GM10248 (cell line): ENCODE results near the gene FBXO46.

ENCODE experiments used
- CTCF ChIA-PET: fragments of 300-600 bp; sonication (Branson Sonifier 250); formaldehyde crosslinking; extraction: SDS; loops from one replicate; lab custom pipeline; 2021; ENCODE audit warnings: antibody characterized with exemption; lab: Yijun Ruan, JAX
- POLR2A ChIA-PET: fragments of 350-650 bp; sonication (Branson Sonifier 250); formaldehyde crosslinking; extraction: SDS; loops from one replicate; lab custom pipeline; 2020; ENCODE audit warnings: antibody characterized with exemption; lab: Yijun Ruan, JAX
- DNase-seq: peaks from one replicate; pipeline ENCODE4 v3.0.0; 2012; ENCODE audit errors: extremely low spot score
- CTCF ChIP-seq: IDR thresholded peaks from 2 replicates; pipeline ENCODE4 v1.5.1; 2012; ENCODE audit warnings: mild to moderate bottlenecking, low read depth; ENCODE audit errors: extremely low read depth, missing control alignments, control extremely low read depth

FBXO46 gene

GRCh38 chr19:45717131-45717982 lies 13.3 kb downstream of the FBXO46 start:
- DNase-seq, result peak; percentile 98
- TF ChIP-seq CTCF, result peak; percentile 11
- CTCF ChIA-PET, result interaction anchor here (0.6 to 8.3 kb wide), 13 partner anchors 11 to 232 kb away, joined by 3 to 45 read pairs (median 4); partner anchors contain the start of genes FBXO46, QPCTL and SNRPD2
- POLR2A ChIA-PET, result interaction anchor here (0.6 to 1.2 kb wide), 7 partner anchors 12 to 242 kb away, joined by 3 to 13 read pairs (median 3); partner anchors contain the start of genes FBXO46, QPCTL, SIX5 and SNRPD2

- DNase-seq, result no peak
Measured at GRCh38 chr19:45716359-45717130, 14.2 kb downstream of the FBXO46 start.

GRCh38 chr19:45715139-45715538 lies 15.6 kb downstream of the FBXO46 start:
- CTCF ChIA-PET, result interaction anchor here (0.8 to 8.3 kb wide), 3 partner anchors 9 to 84 kb away, joined by 3 to 45 read pairs (median 23); partner anchors contain the start of genes QPCTL and SNRPD2
- DNase-seq, result no peak
- POLR2A ChIA-PET, result no interaction called here
- no peak for TF ChIP-seq CTCF

More at GRCh38 chr19:45716359-45717130, 14.2 kb downstream of the FBXO46 start:
- ChIA-PET CTCF (interaction anchor here (0.6 to 8.3 kb wide), 12 partner anchors 11 to 231 kb away, joined by 3 to 45 read pairs (median 4); partner anchors contain the start of genes FBXO46, QPCTL and SNRPD2), POLR2A (interaction anchor here (0.6 to 1.2 kb wide), 6 partner anchors 9 to 241 kb away, joined by 3 to 5 read pairs (median 3); partner anchors contain the start of genes FBXO46, QPCTL and SNRPD2)
- no peak for TF ChIP-seq CTCF

DNA sequence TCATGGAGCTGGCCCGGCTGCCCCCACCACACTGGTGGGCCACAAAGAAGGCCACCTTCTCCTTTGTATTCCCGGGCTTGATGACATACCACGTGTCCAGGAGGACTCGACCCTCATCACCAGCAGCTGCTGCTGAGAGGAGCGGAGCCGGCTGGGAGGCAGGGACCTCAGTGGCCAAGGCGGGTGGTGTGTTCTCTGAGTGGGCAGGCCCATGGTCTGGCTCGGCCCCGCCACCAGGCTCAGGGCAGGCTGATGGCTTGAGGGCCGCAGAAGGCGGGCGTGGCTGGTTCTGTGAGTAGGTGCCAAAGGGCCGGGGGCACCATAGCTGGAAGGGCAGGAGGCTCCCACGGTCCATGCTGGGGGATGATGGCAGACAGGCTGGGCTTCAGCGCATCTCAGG lies 17.6 kb downstream of the FBXO46 start:
- no peak for DNase-seq
- ChIA-PET POLR2A (interaction anchor here (0.5 kb wide), 1 partner anchor 1514 kb away, joined by 4 read pairs; no protein-coding TSS in a partner anchor), CTCF (interaction anchor here (1.9 kb wide), 1 partner anchor 21 kb away, joined by 9 read pairs; the partner anchor contains the start of genes QPCTL and SNRPD2)
- no peak for TF ChIP-seq CTCF

- ChIA-PET POLR2A (interaction anchor here (0.5 kb wide), 1 partner anchor 1514 kb away, joined by 4 read pairs; no protein-coding TSS in a partner anchor), CTCF (interaction anchor here (1.9 kb wide), 1 partner anchor 20 kb away, joined by 9 read pairs; the partner anchor contains the start of genes QPCTL and SNRPD2)
- no peak for TF ChIP-seq CTCF
- DNase-seq, result no peak
Measured at GRCh38 chr19:45712699-45713067, 18.0 kb downstream of the FBXO46 start.
